Stomach (tissue), 9 donors: ENCODE results near the gene RAB40B. TPM values are rescaled to one million over a fixed set of nuclear protein-coding genes. Genes with fewer than 3 reads are reported as not detected.

Experiments
- DNase-seq, 2 donors: peaks; one replicate each; pipeline versions ENCODE4 v3.0.0 to v3.0.0-alpha.2; 2013 to 2019
- H3K27ac ChIP-seq, 5 donors: fragments of 200-600 bp in 4 of 5; sonication (generic) in 4 of 5; one replicate each; pipeline ENCODE4 v1.5.1; 2013 to 2019; ENCODE audit warnings: mild to moderate bottlenecking in 1 of 5, moderate library complexity in 1 of 5
- H3K27me3 ChIP-seq, 3 donors: fragments of 200-600 bp; sonication (generic); one replicate each; pipeline ENCODE4 v1.5.1; 2017 to 2019; ENCODE audit warnings: mixed run types in 1 of 3
- H3K36me3 ChIP-seq, 4 donors: fragments of 200-600 bp; sonication (generic); 1 replicate in 3 of 4; 2 replicates in 1 of 4; pipeline ENCODE4 v1.5.1; 2016 to 2019
- H3K4me1 ChIP-seq, 4 donors: fragments of 200-600 bp; sonication (generic); one replicate each; pipeline ENCODE4 v1.5.1; 2016 to 2019
- H3K4me3 ChIP-seq, 4 donors: fragments of 200-600 bp; sonication (generic) in 3 of 4; one replicate each; pipeline ENCODE4 v1.5.1; 2016 to 2019; ENCODE audit warnings: mild to moderate bottlenecking in 1 of 4
- H3K9me3 ChIP-seq, 4 donors: fragments of 200-600 bp; sonication (generic); one replicate each; pipeline ENCODE4 v1.5.1; 2016 to 2019
- EP300 ChIP-seq: sonication (generic); formaldehyde crosslinking; IDR thresholded peaks from one replicate; pipeline ENCODE4 v1.6.1; 2017; ENCODE audit warnings: antibody characterized with exemption
- POLR2A ChIP-seq, 4 donors: fragments of 450-650 bp; IDR thresholded peaks; one replicate each; pipeline ENCODE4 v1.6.1; 2016; ENCODE audit warnings: antibody characterized with exemption in 4 of 4, control low read depth in 2 of 4, mild to moderate bottlenecking in 1 of 4, moderate library complexity in 1 of 4
- POLR2AphosphoS5 ChIP-seq, 3 donors: sonication (generic); formaldehyde crosslinking; IDR thresholded peaks; one replicate each; pipeline ENCODE4 v1.6.1; 2016; ENCODE audit warnings: antibody characterized with exemption in 3 of 3
- WGBS, 5 donors: extraction: QIAGEN DNeasy Blood & Tissue Kit in 3 of 5; methylation state at CpG; one replicate each; pipeline versions ENCODE4 v1.1.5 to v1.1.7; 2013 to 2018; 5-methylcytosine and 5-hydroxymethylcytosine counted together
- intact Hi-C: fragments of 100-400 bp; cut with DNase I; formaldehyde crosslinking; loops from one replicate; pipeline ENCODE4 v1.15.1; 2023; ENCODE audit warnings: low total_unique reads
- polyA plus RNA-seq, 3 donors: library from polyadenylated mRNA; stranded (reverse); fragments of 200-250 nt; gene quantifications; one replicate each; pipeline ENCODE4 v1.2.3, GENCODE V29; 2013
- total RNA-seq, 5 donors: library from RNA; depleted of rRNA; stranded (reverse); fragments of >200 nt; gene quantifications; one replicate each; pipeline versions ENCODE4 v1.1.0 to v1.2.3, GENCODE V29; 2014 to 2016
- TF ChIP-seq, protein P1 (sequence below), 7 experiments: fragments of 450-650 bp in 4 of 7; fragments of 200-600 bp in 3 of 7; sonication (generic) in 3 of 7; IDR thresholded peaks; one replicate each; pipeline ENCODE4 v1.5.1; 2016 to 2019; ENCODE audit warnings: antibody characterized with exemption in 7 of 7, control low read depth in 2 of 7, mild to moderate bottlenecking in 1 of 7
- donor health status: healthy with polysubstance abuse.
- donor health status: Bipolar disorder and iron deficiency.
- donor health status: healthy.

The RAB40B gene
- total and polyA plus RNA-seq, 8 donors, result 7.6 to 133 (median 22.2) TPM

DNA sequence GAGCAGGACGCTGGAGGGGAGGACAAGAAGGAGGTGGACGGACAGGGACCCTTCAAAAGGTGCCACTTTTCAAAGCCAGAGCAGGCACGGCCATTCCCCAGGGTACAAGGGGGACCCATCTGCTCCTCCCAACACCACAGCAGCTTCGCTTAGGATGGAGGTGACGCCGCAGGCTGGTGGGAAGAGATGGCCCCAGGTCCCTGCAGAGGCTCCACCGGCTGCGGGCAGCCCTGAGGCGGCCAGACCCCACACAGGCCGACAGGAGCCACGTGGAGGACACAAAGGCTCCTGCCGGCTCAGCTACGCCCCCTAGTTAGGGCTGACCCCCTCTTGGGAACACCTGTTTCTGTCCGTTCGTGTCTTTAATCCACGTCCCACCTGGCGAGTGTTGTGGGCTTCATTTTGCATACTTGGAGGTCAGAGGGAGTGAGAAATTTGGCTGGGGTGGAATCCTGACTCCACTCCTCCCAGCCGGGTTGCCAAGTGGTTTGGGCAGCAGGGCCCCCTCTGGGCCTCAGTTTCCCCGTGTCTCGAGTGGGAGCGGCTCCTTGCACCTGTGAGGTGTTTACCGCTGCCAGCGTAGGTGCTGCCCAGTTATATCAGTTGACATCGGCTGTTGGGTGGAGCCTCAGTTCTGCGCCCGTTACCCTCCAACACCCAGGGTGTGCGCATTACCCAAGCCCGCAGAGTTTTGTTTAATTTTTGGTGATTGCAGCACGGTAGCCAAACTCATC is 12.2 kb upstream of the RAB40B start:
- WGBS, 5 donors, result 67 to 79% (median 75%) methylated on average over 26 to 29 of the region's 29 CpGs
- DNase-seq, result no peak
- Histone ChIP-seq H3K27ac (no peak overlapping the region), H3K4me3 (no peak overlapping the region), H3K4me1 (peaks cover under 1 to 3% (median 2%) of the 10 kb centered on the region in 4 donors), H3K9me3 (no peaks in the 10 kb centered on the region), H3K27me3 (peaks cover 0 to 7% (median 0%) of the 10 kb centered on the region in 3 donors), H3K36me3 (no peaks in the 10 kb centered on the region)
- TF ChIP-seq, protein P1, sequence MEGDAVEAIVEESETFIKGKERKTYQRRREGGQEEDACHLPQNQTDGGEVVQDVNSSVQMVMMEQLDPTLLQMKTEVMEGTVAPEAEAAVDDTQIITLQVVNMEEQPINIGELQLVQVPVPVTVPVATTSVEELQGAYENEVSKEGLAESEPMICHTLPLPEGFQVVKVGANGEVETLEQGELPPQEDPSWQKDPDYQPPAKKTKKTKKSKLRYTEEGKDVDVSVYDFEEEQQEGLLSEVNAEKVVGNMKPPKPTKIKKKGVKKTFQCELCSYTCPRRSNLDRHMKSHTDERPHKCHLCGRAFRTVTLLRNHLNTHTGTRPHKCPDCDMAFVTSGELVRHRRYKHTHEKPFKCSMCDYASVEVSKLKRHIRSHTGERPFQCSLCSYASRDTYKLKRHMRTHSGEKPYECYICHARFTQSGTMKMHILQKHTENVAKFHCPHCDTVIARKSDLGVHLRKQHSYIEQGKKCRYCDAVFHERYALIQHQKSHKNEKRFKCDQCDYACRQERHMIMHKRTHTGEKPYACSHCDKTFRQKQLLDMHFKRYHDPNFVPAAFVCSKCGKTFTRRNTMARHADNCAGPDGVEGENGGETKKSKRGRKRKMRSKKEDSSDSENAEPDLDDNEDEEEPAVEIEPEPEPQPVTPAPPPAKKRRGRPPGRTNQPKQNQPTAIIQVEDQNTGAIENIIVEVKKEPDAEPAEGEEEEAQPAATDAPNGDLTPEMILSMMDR (IDR thresholded peaks at IDR 0.05), result no peak
- no peak for TF ChIP-seq EP300
- no peak for TF ChIP-seq POLR2AphosphoS5 (IDR thresholded peaks at IDR 0.05)
- no peak for TF ChIP-seq POLR2A (IDR thresholded peaks at IDR 0.05)
- intact Hi-C loops, result no loop called here

DNA sequence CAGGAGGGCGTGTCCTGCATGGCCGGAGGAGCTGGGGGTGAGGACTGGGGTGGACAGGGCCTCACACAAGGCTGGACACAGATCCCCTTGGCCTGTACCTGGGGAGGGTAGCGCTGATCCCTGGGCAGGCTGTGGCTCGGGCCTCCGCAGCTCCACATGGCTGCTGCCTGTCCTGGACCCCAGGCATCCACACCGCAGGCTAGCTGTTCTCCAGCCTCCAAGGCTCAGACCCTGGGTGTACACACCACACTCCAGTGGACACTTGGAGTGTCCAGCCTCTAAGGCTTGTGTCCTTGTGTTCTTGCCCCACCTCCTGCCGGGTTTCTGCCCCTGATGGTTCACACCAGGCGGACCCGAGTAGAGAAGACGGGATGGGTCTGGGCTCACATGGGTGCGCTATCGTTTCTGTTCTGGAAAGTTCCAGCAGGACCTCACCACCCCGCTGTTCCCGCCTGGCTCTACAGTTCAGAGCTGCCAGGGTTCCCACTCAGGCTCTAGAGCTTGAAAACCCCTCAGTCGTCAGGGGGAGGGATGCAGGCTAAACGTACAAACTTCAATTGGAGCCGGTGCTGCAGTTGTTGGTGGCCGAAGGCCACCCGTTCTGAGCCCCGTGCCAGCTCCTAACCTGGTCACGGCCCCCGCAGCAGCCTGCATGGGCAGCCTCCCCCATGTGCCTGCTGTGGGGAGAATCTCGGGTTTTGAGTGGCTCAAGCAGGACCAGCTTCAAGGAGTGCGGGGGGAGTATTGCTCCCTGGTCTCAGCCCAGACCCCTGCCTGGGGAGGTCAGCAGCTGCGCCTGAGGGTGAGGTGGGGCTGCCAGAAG is 11.4 kb upstream of the RAB40B start:
- TF ChIP-seq POLR2A (IDR thresholded peaks at IDR 0.05) (no peak), EP300 (no peak), POLR2AphosphoS5 (IDR thresholded peaks at IDR 0.05) (no peak)
- TF ChIP-seq, protein P1 (IDR thresholded peaks at IDR 0.05), result no peak
- peaks cover 0 to 7% (median 0%) of the 10 kb centered on the region in 3 donors for H3K27me3 ChIP-seq
- no peak overlapping the region for H3K4me3 ChIP-seq
- H3K4me1 ChIP-seq, result peaks cover 0 to 2% (median 0%) of the 10 kb centered on the region in 4 donors
- intact Hi-C loops, result no loop called here
- WGBS, 5 donors, result 86 to 91% (median 88%) methylated on average over 19 to 25 of the region's 25 CpGs
- no peaks in the 10 kb centered on the region for H3K9me3 ChIP-seq
- H3K27ac ChIP-seq, result no peak overlapping the region
- no peaks in the 10 kb centered on the region for H3K36me3 ChIP-seq
- DNase-seq, result no peak

DNA sequence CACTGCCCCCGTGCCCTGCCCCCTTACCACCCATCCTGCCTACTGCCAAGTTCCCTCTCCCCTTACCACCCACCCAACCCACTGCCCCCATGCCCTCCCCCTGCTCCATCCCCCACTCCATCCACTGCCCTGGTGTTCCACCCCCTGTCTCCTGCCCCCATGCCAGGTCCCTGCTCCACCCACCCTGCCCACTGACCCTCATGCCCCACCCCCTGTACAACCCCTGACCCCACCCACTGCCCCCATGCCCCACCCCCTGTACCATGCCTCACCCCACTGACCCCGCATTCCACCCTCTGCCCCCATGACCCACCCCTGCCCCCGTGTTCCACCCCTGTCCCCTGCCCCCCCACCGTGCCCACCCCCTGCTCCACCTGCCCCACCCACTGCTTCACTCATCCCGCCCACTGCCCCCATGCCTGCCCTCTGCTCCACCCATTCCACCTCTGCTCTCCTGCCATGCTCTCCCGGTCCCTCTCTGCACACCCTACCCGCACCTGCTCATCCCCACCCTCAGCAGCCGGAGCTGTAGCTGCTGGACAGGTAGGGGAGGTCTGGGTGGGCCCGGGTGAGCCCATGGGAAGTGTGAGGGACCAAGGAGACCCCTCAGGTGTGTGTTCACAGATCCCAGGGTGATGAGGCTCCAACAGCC is 10.7 kb upstream of the RAB40B start:
- 57 to 71% (median 60%) methylated on average over 4 to 9 of the region's 9 CpGs for WGBS, 5 donors
- no peak for DNase-seq
- intact Hi-C loops, result no loop called here
- Histone ChIP-seq H3K4me1 (peaks cover 0 to 9% (median 4%) of the 10 kb centered on the region in 4 donors), H3K4me3 (no peak overlapping the region), H3K27ac (no peak overlapping the region), H3K9me3 (no peaks in the 10 kb centered on the region), H3K27me3 (peaks cover 0 to 7% (median 0%) of the 10 kb centered on the region in 3 donors), H3K36me3 (no peaks in the 10 kb centered on the region)
- no peak for TF ChIP-seq POLR2AphosphoS5 (IDR thresholded peaks at IDR 0.05)
- no peak for TF ChIP-seq EP300
- TF ChIP-seq, protein P1 (IDR thresholded peaks at IDR 0.05), result no peak
- TF ChIP-seq POLR2A (IDR thresholded peaks at IDR 0.05), result no peak

DNA sequence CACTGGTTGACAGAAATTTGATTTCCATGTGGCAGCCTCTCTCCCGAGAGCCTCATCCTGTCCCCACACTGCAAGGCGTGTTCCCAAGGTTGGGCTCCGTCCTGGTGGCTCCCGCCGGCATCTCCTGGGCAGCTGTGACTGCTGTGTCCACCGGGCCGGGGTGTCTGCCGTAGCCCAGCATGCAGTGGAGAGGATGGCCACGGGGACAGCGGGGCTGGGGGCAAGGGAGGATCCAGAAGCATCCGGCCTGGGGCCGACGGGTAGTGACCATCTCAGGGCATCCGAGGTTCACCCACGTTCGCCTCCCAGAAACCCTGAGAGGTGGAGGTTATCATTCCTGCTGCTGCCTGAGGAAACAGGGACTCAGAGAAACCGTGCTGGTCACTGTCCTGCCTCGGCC is 7.3 kb upstream of the RAB40B start:
- no peak for TF ChIP-seq EP300
- no peak for TF ChIP-seq POLR2A (IDR thresholded peaks at IDR 0.05)
- TF ChIP-seq POLR2AphosphoS5 (IDR thresholded peaks at IDR 0.05), result no peak
- TF ChIP-seq, protein P1 (IDR thresholded peaks at IDR 0.05), result no peak
- no peaks in the 10 kb centered on the region for H3K9me3 ChIP-seq
- peaks cover 5 to 19% (median 15%) of the 10 kb centered on the region in 4 donors for H3K4me1 ChIP-seq
- H3K27me3 ChIP-seq, result peaks cover 0 to 7% (median 0%) of the 10 kb centered on the region in 3 donors
- intact Hi-C loops, result no loop called here
- no peak overlapping the region for H3K4me3 ChIP-seq
- DNase-seq, result no peak
- WGBS, 5 donors, result 91 to 96% (median 94%) methylated on average over 10 to 18 of the region's 18 CpGs
- H3K27ac ChIP-seq, result no peak overlapping the region
- H3K36me3 ChIP-seq, result no peaks in the 10 kb centered on the region
